Measurements from ENCODE around the gene BHLHE23.

- TF ChIP-seq REST (IDR thresholded peaks at IDR 0.05; ENCODE audit: low read depth) (no peak), TAF1 (IDR thresholded peaks at IDR 0.05; ENCODE audit: low read depth) (no peak), USF1 (IDR thresholded peaks at IDR 0.05) (no peak), ZBTB7A (IDR thresholded peaks at IDR 0.05; ENCODE audit: low read depth) (no peak), NFIC (IDR thresholded peaks at IDR 0.05) (no peak)
These were observed 35.8 kb upstream of the BHLHE23 start for GRCh38 chr20:63042448-63043071.
